PFSK-1 (cell line): Measurements from ENCODE around the gene DNAJB7.

Experiments
- TAF1 ChIP-seq: IDR thresholded peaks from 2 replicates; pipeline ENCODE4 v1.6.1; 2012; ENCODE audit warnings: low read length, control low read depth, borderline replicate concordance; ENCODE audit not compliant: insufficient read depth
- TF ChIP-seq, protein P1 (sequence below), 2 experiments: IDR thresholded peaks; 2 replicates each; pipeline versions ENCODE4 v1.6.1 to v1.8.0; 2011 to 2012; ENCODE audit warnings: low read depth in 2 of 2, low read length in 2 of 2, control low read depth in 1 of 2, inconsistent platforms in 1 of 2, mild to moderate bottlenecking in 1 of 2, moderate library complexity in 1 of 2; ENCODE audit not compliant: insufficient read depth in 1 of 2

DNA sequence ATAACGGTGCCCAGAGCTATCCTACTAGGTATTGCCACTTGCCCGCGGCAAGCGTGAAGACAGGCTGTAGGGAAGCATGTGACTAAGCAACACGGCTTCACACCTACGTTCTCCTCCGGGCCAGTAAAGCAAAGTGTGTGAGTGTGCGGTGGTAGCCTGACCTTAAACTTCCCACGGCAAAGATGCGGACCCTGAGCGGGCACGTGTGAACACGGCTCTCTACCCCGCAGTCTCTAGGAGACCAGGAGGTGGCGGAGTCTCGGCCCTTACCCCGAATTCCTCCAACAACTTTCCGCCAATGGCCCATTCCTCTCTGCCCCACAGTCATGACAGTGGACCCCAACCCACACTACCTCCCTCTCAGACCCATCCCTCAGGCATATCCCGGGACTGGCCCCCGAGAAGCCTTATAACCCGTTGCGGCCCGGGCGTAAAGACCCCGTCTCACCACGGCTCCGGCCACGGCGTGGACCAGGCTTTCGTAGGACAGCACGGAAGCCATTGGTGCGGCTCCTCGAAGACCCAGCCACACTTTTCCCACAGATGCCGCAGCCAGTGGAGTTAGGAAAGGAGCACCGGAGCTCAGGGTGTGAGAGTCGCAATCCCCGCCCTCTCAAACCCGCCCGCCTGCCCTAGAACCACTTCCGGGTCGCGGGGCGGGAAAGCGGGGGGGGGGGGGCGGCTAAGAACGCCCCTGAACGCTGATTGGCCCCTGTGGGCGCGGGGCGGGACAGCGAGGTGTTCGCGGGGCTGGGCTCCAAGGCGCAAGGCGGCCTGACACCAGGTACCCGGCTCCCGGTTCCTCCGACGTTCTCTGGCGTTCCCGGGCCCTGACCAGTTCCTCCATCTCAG is 42.9 kb downstream of the DNAJB7 start, which contains the start of gene SLC25A17:
- TF ChIP-seq, protein P1, sequence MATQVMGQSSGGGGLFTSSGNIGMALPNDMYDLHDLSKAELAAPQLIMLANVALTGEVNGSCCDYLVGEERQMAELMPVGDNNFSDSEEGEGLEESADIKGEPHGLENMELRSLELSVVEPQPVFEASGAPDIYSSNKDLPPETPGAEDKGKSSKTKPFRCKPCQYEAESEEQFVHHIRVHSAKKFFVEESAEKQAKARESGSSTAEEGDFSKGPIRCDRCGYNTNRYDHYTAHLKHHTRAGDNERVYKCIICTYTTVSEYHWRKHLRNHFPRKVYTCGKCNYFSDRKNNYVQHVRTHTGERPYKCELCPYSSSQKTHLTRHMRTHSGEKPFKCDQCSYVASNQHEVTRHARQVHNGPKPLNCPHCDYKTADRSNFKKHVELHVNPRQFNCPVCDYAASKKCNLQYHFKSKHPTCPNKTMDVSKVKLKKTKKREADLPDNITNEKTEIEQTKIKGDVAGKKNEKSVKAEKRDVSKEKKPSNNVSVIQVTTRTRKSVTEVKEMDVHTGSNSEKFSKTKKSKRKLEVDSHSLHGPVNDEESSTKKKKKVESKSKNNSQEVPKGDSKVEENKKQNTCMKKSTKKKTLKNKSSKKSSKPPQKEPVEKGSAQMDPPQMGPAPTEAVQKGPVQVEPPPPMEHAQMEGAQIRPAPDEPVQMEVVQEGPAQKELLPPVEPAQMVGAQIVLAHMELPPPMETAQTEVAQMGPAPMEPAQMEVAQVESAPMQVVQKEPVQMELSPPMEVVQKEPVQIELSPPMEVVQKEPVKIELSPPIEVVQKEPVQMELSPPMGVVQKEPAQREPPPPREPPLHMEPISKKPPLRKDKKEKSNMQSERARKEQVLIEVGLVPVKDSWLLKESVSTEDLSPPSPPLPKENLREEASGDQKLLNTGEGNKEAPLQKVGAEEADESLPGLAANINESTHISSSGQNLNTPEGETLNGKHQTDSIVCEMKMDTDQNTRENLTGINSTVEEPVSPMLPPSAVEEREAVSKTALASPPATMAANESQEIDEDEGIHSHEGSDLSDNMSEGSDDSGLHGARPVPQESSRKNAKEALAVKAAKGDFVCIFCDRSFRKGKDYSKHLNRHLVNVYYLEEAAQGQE (IDR thresholded peaks at IDR 0.05; ENCODE audit: insufficient read depth in 1 of 2, low read depth in 2 of 2, low read length in 2 of 2), result no peak
- TF ChIP-seq TAF1, result no peak
